ENCODE data around the gene GBP3. TPM values are rescaled to one million over a fixed set of nuclear protein-coding genes. Genes with fewer than 3 reads are reported as not detected.

GBP3 gene
- polyA plus RNA-seq, 2 of the 4 experiments (the other 2 are of a cell fraction): 0.98 to 1.9 TPM

DNA sequence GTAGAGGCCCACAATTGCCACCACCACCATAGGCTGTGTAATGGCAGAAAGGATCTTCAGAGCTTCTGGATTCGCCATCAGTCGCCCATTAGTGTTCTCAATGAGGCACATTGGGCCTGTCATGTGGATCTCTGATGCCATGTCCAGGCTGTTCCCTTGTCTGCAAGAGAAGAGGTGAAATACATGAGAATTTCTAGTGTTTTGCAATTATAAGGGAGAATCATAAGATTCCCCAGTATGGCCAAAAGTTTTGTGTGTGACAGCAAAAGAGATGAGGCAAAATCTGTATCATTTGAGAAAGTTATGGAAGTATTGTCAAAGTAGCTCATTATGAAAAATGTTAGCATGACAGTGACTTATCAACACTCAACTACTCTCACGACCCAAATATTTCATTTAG is 40.4 kb upstream of the GBP3 start:
- Histone ChIP-seq H3K4me3 (no peak overlapping the region), H3K4me1 (no peaks in the 10 kb centered on the region), H3K4me2 (no peak overlapping the region), H3K9me3 (no peaks in the 10 kb centered on the region), H3K27ac (no peak overlapping the region)
- FAIRE-seq: no peak
- 44% methylated on average over 3 of the region's 3 CpGs for WGBS (ENCODE audit: missing lambda C conversion rate)
- DNase-seq (ENCODE audit: low read depth in 1 of 2, low spot score in 1 of 2): no peak
- no peak for ATAC-seq
- CTCF ChIA-PET: no interaction called here
- POLR2A ChIA-PET: no interaction called here
- TF ChIP-seq, protein P1, sequence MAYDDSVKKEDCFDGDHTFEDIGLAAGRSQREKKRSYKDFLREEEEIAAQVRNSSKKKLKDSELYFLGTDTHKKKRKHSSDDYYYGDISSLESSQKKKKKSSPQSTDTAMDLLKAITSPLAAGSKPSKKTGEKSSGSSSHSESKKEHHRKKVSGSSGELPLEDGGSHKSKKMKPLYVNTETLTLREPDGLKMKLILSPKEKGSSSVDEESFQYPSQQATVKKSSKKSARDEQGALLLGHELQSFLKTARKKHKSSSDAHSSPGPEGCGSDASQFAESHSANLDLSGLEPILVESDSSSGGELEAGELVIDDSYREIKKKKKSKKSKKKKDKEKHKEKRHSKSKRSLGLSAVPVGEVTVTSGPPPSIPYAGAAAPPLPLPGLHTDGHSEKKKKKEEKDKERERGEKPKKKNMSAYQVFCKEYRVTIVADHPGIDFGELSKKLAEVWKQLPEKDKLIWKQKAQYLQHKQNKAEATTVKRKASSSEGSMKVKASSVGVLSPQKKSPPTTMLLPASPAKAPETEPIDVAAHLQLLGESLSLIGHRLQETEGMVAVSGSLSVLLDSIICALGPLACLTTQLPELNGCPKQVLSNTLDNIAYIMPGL (CRISPR knock-in tag; IDR thresholded peaks at IDR 0.05; ENCODE audit: borderline replicate concordance): no peak
- TF ChIP-seq JUNB (IDR thresholded peaks at IDR 0.05): no peak
- TF ChIP-seq NR3C1 (IDR thresholded peaks at IDR 0.05): no peak
- no peak for TF ChIP-seq FOXS1 (CRISPR knock-in tag; IDR thresholded peaks at IDR 0.05)
- TF ChIP-seq POLR2AphosphoS2 (conservative IDR thresholded peaks at IDR 0.05; ENCODE audit: low read length): no peak
- TF ChIP-seq, protein P2, sequence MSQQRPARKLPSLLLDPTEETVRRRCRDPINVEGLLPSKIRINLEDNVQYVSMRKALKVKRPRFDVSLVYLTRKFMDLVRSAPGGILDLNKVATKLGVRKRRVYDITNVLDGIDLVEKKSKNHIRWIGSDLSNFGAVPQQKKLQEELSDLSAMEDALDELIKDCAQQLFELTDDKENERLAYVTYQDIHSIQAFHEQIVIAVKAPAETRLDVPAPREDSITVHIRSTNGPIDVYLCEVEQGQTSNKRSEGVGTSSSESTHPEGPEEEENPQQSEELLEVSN (IDR thresholded peaks at IDR 0.05; ENCODE audit: borderline replicate concordance, low read depth): no peak
- TF ChIP-seq POLR2A (IDR thresholded peaks at IDR 0.05; ENCODE audit: low read length): no peak
- no peak for TF ChIP-seq SREBF2 (IDR thresholded peaks at IDR 0.05)
- no peak for TF ChIP-seq TFCP2L1 (CRISPR knock-in tag; IDR thresholded peaks at IDR 0.05)
- TF ChIP-seq, protein P3, sequence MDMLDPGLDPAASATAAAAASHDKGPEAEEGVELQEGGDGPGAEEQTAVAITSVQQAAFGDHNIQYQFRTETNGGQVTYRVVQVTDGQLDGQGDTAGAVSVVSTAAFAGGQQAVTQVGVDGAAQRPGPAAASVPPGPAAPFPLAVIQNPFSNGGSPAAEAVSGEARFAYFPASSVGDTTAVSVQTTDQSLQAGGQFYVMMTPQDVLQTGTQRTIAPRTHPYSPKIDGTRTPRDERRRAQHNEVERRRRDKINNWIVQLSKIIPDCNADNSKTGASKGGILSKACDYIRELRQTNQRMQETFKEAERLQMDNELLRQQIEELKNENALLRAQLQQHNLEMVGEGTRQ (IDR thresholded peaks at IDR 0.05): no peak
- TF ChIP-seq NPAS2 (CRISPR knock-in tag; IDR thresholded peaks at IDR 0.05; ENCODE audit: borderline replicate concordance): no peak

DNA sequence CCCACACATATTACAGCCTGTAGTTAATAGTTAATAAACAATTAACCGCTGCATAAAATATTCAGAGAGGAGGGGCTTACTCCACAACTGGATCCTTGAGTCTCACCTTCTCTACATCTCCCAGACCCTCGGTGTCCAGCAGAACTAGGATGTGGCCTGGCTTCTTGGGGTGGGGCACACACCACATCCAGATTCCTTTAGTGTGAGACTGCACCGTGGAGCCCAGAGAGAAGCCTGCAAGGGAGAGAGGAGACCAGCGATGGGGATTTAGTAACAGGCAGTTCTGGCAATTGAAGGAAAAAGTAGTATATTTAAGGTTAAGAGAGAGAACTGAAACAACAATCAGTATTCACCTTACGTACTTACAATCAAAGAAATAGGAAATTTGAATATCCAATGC is 37.4 kb upstream of the GBP3 start:
- TF ChIP-seq, protein P2 (IDR thresholded peaks at IDR 0.05; ENCODE audit: borderline replicate concordance, low read depth): no peak
- no peak for TF ChIP-seq ZFP36 (IDR thresholded peaks at IDR 0.05; ENCODE audit: borderline replicate concordance, partially characterized antibody)
- TF ChIP-seq, protein P3 (IDR thresholded peaks at IDR 0.05): no peak
- TF ChIP-seq, protein P1 (CRISPR knock-in tag; IDR thresholded peaks at IDR 0.05; ENCODE audit: borderline replicate concordance): no peak
- TF ChIP-seq CEBPB (IDR thresholded peaks at IDR 0.05): no peak
- no peak for TF ChIP-seq MAZ (IDR thresholded peaks at IDR 0.05; ENCODE audit: borderline replicate concordance, low read depth, low read length)
- no peak for TF ChIP-seq TFCP2L1 (CRISPR knock-in tag; IDR thresholded peaks at IDR 0.05)
- 44% methylated on average over 5 of the region's 5 CpGs for WGBS (ENCODE audit: missing lambda C conversion rate)
- H3K4me2 ChIP-seq: no peak overlapping the region
- H3K9me3 ChIP-seq: no peaks in the 10 kb centered on the region
- DNase-seq (ENCODE audit: low read depth in 1 of 2, low spot score in 1 of 2) (no peak), FAIRE-seq (no peak), ATAC-seq (no peak)
- no peaks in the 10 kb centered on the region for H3K4me1 ChIP-seq
- H3K4me3 ChIP-seq: no peak overlapping the region
- ChIA-PET CTCF (no interaction called here), POLR2A (no interaction called here)
- H3K27ac ChIP-seq: no peak overlapping the region

DNA sequence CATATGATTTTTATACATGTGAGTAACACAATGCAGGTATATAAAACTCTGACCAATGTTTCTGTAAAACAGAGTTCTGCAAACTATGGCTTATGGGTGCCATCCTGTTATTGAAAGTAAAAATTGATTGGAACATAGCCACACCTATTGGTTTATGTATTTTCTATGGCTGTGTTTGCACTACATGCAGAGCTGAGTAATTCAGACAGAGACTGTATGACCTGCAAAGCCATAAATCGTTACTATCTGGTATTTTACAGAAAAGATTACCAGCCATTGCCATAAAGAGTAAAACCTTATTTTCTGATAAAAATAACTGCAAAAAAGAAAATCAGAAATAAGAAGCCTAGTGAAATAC is 29.3 kb upstream of the GBP3 start:
- no peak overlapping the region for H3K27ac ChIP-seq
- H3K4me2 ChIP-seq: no peak overlapping the region
- ATAC-seq (no peak), FAIRE-seq (no peak), DNase-seq (ENCODE audit: low read depth in 1 of 2, low spot score in 1 of 2) (no peak)
- H3K9me3 ChIP-seq: no peaks in the 10 kb centered on the region
- CTCF ChIA-PET: no interaction called here
- WGBS (ENCODE audit: missing lambda C conversion rate): 12% methylated on average over 1 of the region's 1 CpG
- POLR2A ChIA-PET: no interaction called here
- no peaks in the 10 kb centered on the region for H3K4me1 ChIP-seq
- no peak for TF ChIP-seq HDAC2 (IDR thresholded peaks at IDR 0.05)
- TF ChIP-seq, protein P4, sequence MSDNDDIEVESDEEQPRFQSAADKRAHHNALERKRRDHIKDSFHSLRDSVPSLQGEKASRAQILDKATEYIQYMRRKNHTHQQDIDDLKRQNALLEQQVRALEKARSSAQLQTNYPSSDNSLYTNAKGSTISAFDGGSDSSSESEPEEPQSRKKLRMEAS (IDR thresholded peaks at IDR 0.05): no peak
- no peak for TF ChIP-seq RARB (CRISPR knock-in tag; IDR thresholded peaks at IDR 0.05)
- TF ChIP-seq BHLHE40 (IDR thresholded peaks at IDR 0.05; ENCODE audit: low read depth, low read length): no peak
- H3K4me3 ChIP-seq: no peak overlapping the region
